ENCODE data around the gene CSRP2. TPM values are rescaled to one million over a fixed set of nuclear protein-coding genes. Genes with fewer than 3 reads are reported as not detected.

The CSRP2 gene
- total and polyA plus RNA-seq, 2 of the 8 experiments (the other 6 are each of a cell fraction or from before 2014, with no cell fraction given): 149 to 227 TPM

- Histone ChIP-seq H2BK20ac (ENCODE audit: low read length) (no peak overlapping the region), H3K4me1 (replicated peaks in 1 of 4; ENCODE audit: control insufficient read depth in 3 of 4, insufficient read depth in 4 of 4, low read length in 3 of 4) (no peaks in the 10 kb centered on the region), H2AK5ac (ENCODE audit: low read depth, low read length) (no peak overlapping the region), H4K5ac (ENCODE audit: insufficient read length, low read depth, low read length) (no peak overlapping the region), H3K4me3 (ENCODE audit: extremely low read depth in 1 of 4, insufficient read depth in 2 of 4, low read depth in 3 of 4, low read length in 4 of 4) (no peak overlapping the region), H4K91ac (replicated peaks; ENCODE audit: insufficient read length, low read length) (no peak overlapping the region), H3K4me2 (ENCODE audit: insufficient read depth in 1 of 2, low read depth in 2 of 2, low read length in 2 of 2) (no peak overlapping the region), H2BK15ac (ENCODE audit: low read length) (no peak overlapping the region), H2BK12ac (ENCODE audit: low read depth, low read length) (no peak overlapping the region), H3K23me2 (ENCODE audit: low read depth, low read length) (no peaks in the 10 kb centered on the region), H3K27me3 (replicated peaks in 1 of 4; ENCODE audit: control insufficient read depth in 3 of 4, extremely low read depth in 1 of 4, insufficient read depth in 3 of 4, low read length in 3 of 4) (no peaks in the 10 kb centered on the region), H3K36me3 (ENCODE audit: control insufficient read depth in 2 of 4, insufficient read depth in 4 of 4, low read length in 3 of 4) (peaks cover 0 to 41% (median 11%) of the 10 kb centered on the region in 4 experiments; a peak in 6 of 8 replicates), H4K20me1 (replicated peaks in 1 of 2; ENCODE audit: control insufficient read depth in 1 of 2, insufficient read depth in 2 of 2, low read length in 2 of 2) (peaks cover 0 to 2% of the 10 kb centered on the region in 2 experiments), H3K79me1 (ENCODE audit: low read depth, low read length) (no peaks in the 10 kb centered on the region), H3K79me2 (ENCODE audit: control insufficient read depth in 1 of 2, insufficient read depth in 2 of 2, low read length in 2 of 2) (no peaks in the 10 kb centered on the region), H2BK5ac (ENCODE audit: low read depth, low read length) (no peak overlapping the region), H3K9ac (replicated peaks in 1 of 4; ENCODE audit: extremely low read depth in 1 of 4, low read depth in 3 of 4, low read length in 3 of 4) (no peak overlapping the region), H3K27ac (ENCODE audit: low read depth, low read length) (no peak overlapping the region), H3K18ac (ENCODE audit: extremely low read depth, low read length) (no peak overlapping the region), H3K23ac (ENCODE audit: insufficient read length) (no peak overlapping the region), H3K14ac (ENCODE audit: insufficient read length) (no peak overlapping the region), H2AFZ (ENCODE audit: low read length) (no peak overlapping the region), H4K8ac (ENCODE audit: extremely low read depth, insufficient read depth, low read length) (no peak overlapping the region), H3K9me3 (ENCODE audit: insufficient read depth in 2 of 2, low read depth in 1 of 2, low read length in 1 of 2) (no peaks in the 10 kb centered on the region), H3K4ac (replicated peaks; ENCODE audit: insufficient read length, low read depth, low read length) (no peak overlapping the region), H3K56ac (replicated peaks; ENCODE audit: insufficient read length, low read depth, low read length) (no peak overlapping the region), H2BK120ac (replicated peaks; ENCODE audit: low read depth, low read length) (no peak overlapping the region)
- FAIRE-seq: no peak
- POLR2A ChIA-PET (ENCODE audit: partially characterized antibody): interaction anchor here (1.0 kb wide), 1 partner anchor 18 kb away, joined by 3 read pairs; no protein-coding TSS in a partner anchor
- 89% methylated on average over 1 of the region's 1 CpG; no CpG with 5 or more reads in 1 of the 2 experiments for WGBS, 2 experiments (ENCODE audit: extremely low coverage in 1 of 2, insufficient coverage in 1 of 2, insufficient read length in 1 of 2, insufficient replicate concordance in 2 of 2, low coverage in 1 of 2, low lambda C conversion rate in 2 of 2, missing lambda C conversion rate in 1 of 2)
- no peak for DNase-seq (ENCODE audit: low read depth in 1 of 2, low spot score in 2 of 2)
- TF ChIP-seq SRF (IDR thresholded peaks at IDR 0.05; ENCODE audit: low read depth, low read length): no peak
- CTCF ChIA-PET (ENCODE audit: partially characterized antibody): interaction anchor here (1.2 kb wide), 1 partner anchor 77 kb away, joined by 5 read pairs; no protein-coding TSS in a partner anchor
These were observed 26.7 kb downstream of the CSRP2 start for GRCh38 chr12:76852106-76852505.

All from H1 (cell line).